Measurements from ENCODE around the gene ANKRD26. TPM values are rescaled to one million over a fixed set of nuclear protein-coding genes. Genes with fewer than 3 reads are reported as not detected.
"Not testable (repeated sequence)": the region's sequence is repeated elsewhere in the genome, so short reads cannot be mapped to it uniquely, and the experiment has no call there.

Gene ANKRD26
- total RNA-seq, 2 experiments from 2014 or later = 6.2 to 6.6 TPM

GRCh38 chr10:27068217-27068891, 31.9 kb downstream of the ANKRD26 start:
- H3K36me3 Mint-ChIP-seq (ENCODE audit: low read depth) = peaks cover 74% of the 10 kb centered on the region

GRCh38 chr10:27065084-27065483, 35.2 kb downstream of the ANKRD26 start:
- Mint-ChIP-seq H3K4me3 (no peak overlapping the region), H3K27me3 (no peaks in the 10 kb centered on the region), H3K27ac (no peak overlapping the region), H3K9me3 (no peaks in the 10 kb centered on the region), H3K36me3 (ENCODE audit: low read depth) (peaks cover 72% of the 10 kb centered on the region), H3K4me1 (ENCODE audit: low read depth) (no peaks in the 10 kb centered on the region)
- intact Hi-C loops (cut with DNase I, micrococcal nuclease) = no loop called here
- ATAC-seq (ENCODE audit: poor library complexity) = no peak
- no peak for TF ChIP-seq CTCF (IDR thresholded peaks at IDR 0.05)
- DNase-seq = no peak
- Histone ChIP-seq H3K9me3 (ENCODE audit: control insufficient read depth in 1 of 2, insufficient read depth in 1 of 2, low read length in 2 of 2) (no peaks in the 10 kb centered on the region), H3K27ac (ENCODE audit: low read depth in 1 of 2, low read length in 2 of 2) (no peak overlapping the region), H3K4me3 (ENCODE audit: low read length) (no peak overlapping the region), H3K36me3 (ENCODE audit: insufficient read depth, low read length) (peaks cover 15% of the 10 kb centered on the region), H3K4me1 (ENCODE audit: insufficient read depth, low read length) (no peaks in the 10 kb centered on the region), H3K27me3 (ENCODE audit: control insufficient read depth in 1 of 2, insufficient read depth in 2 of 2, low read length in 2 of 2) (no peaks in the 10 kb centered on the region)
- ChIA-PET CTCF (no interaction called here), POLR2A (no interaction called here)

More at GRCh38 chr10:27068217-27068891, 31.9 kb downstream of the ANKRD26 start:
- H3K27me3 ChIP-seq (ENCODE audit: control insufficient read depth in 1 of 2, insufficient read depth in 2 of 2, low read length in 2 of 2) = no peaks in the 10 kb centered on the region
- H3K4me3 ChIP-seq (ENCODE audit: low read length) = no peak overlapping the region
- Mint-ChIP-seq H3K27ac (no peak overlapping the region), H3K4me3 (no peak overlapping the region), H3K9me3 (no peaks in the 10 kb centered on the region), H3K27me3 (no peaks in the 10 kb centered on the region), H3K4me1 (ENCODE audit: low read depth) (no peaks in the 10 kb centered on the region)
- DNase-seq (no peak), ATAC-seq (ENCODE audit: poor library complexity) (no peak)
- intact Hi-C loops (cut with DNase I, micrococcal nuclease) = no loop called here
- POLR2A ChIA-PET = no interaction called here
- H3K9me3 ChIP-seq (ENCODE audit: control insufficient read depth in 1 of 2, insufficient read depth in 1 of 2, low read length in 2 of 2) = peaks cover 0 to 10% of the 10 kb centered on the region in 2 experiments
- no peaks in the 10 kb centered on the region for H3K4me1 ChIP-seq (ENCODE audit: insufficient read depth, low read length)
- CTCF ChIA-PET = no interaction called here
- peaks cover 30% of the 10 kb centered on the region for H3K36me3 ChIP-seq (ENCODE audit: insufficient read depth, low read length)
- TF ChIP-seq CTCF (IDR thresholded peaks at IDR 0.05) = no peak
- no peak overlapping the region for H3K27ac ChIP-seq (ENCODE audit: low read depth in 1 of 2, low read length in 2 of 2)

DNA sequence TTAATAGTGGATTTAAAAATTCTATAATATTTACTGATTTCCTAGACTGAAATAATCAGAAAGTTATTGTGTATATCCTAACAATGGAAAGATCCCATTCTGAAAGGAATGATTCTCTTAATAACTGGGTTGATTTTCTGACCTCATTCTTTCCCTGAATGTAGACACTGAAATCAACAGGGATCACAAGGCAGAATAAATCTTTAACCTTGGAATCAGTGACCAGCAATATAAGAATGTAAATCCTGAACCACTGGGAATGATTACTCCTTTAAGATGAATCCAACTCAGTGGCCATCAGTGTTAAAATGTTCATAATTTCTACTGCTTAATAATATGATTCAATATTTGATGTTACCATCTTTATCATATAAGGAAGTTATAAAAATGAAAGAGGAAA, 47.6 kb downstream of the ANKRD26 start:
- no peaks in the 10 kb centered on the region for H3K4me1 ChIP-seq (ENCODE audit: insufficient read depth, low read length)
- Mint-ChIP-seq H3K4me3 (no peak overlapping the region), H3K36me3 (ENCODE audit: low read depth) (peaks cover 32% of the 10 kb centered on the region), H3K27me3 (no peaks in the 10 kb centered on the region), H3K27ac (no peak overlapping the region), H3K9me3 (no peaks in the 10 kb centered on the region), H3K4me1 (ENCODE audit: low read depth) (no peaks in the 10 kb centered on the region)
- no peaks in the 10 kb centered on the region for H3K36me3 ChIP-seq (ENCODE audit: insufficient read depth, low read length)
- intact Hi-C loops (cut with DNase I, micrococcal nuclease) = no loop called here
- ChIA-PET CTCF (no interaction called here), POLR2A (no interaction called here)
- no peak for ATAC-seq (ENCODE audit: poor library complexity)
- no peak for TF ChIP-seq CTCF (IDR thresholded peaks at IDR 0.05)
- no peak for DNase-seq
- H3K9me3 ChIP-seq (ENCODE audit: control insufficient read depth in 1 of 2, insufficient read depth in 1 of 2, low read length in 2 of 2) = no peaks in the 10 kb centered on the region
- H3K27me3 ChIP-seq (ENCODE audit: control insufficient read depth in 1 of 2, insufficient read depth in 2 of 2, low read length in 2 of 2) = no peaks in the 10 kb centered on the region
- H3K27ac ChIP-seq (ENCODE audit: low read depth in 1 of 2, low read length in 2 of 2) = no peak overlapping the region
- no peak overlapping the region for H3K4me3 ChIP-seq (ENCODE audit: low read length)

DNA sequence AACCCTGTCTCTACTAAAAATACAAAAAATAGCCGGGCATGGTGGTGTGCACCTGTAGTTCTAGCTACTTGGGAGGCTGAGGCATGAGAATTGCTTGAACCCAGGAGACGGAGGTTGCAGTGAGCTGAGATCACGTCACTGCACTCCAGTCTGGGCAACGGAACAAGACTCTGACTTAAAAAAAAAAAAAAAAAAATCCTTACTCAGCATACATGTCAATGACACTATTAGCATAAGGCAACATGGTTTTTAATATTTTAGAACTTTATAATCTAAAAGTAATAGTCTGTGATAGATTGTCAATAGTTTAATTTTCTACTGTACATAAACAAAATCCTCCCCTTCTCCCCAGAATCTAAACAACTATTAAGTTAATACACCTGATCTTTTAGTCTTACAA, 55.0 kb downstream of the ANKRD26 start:
- H3K27me3 Mint-ChIP-seq; CTCF ChIA-PET; H3K9me3 ChIP-seq (ENCODE audit: control insufficient read depth in 1 of 2, insufficient read depth in 1 of 2, low read length in 2 of 2); H3K4me1 Mint-ChIP-seq (ENCODE audit: low read depth); ATAC-seq (ENCODE audit: poor library complexity); H3K27me3 ChIP-seq (ENCODE audit: control insufficient read depth in 1 of 2, insufficient read depth in 2 of 2, low read length in 2 of 2); H3K4me3 ChIP-seq (ENCODE audit: low read length); POLR2A ChIA-PET; H3K36me3 ChIP-seq (ENCODE audit: insufficient read depth, low read length); intact Hi-C loops (cut with DNase I, micrococcal nuclease); H3K4me3 Mint-ChIP-seq; H3K27ac Mint-ChIP-seq; DNase-seq; H3K4me1 ChIP-seq (ENCODE audit: insufficient read depth, low read length); H3K27ac ChIP-seq (ENCODE audit: low read depth in 1 of 2, low read length in 2 of 2); H3K9me3 Mint-ChIP-seq: not testable (repeated sequence)
- H3K36me3 Mint-ChIP-seq (ENCODE audit: low read depth) = peaks cover 47% of the 10 kb centered on the region

Data from CD4-positive, alpha-beta T cell (primary cell).